Measurements from ENCODE around the gene KCNB1. TPM values are rescaled to one million over a fixed set of nuclear protein-coding genes. Genes with fewer than 3 reads are reported as not detected.

The KCNB1 gene
- polyA plus RNA-seq, 1 donor from 2014 or later = 3.6 TPM

DNA sequence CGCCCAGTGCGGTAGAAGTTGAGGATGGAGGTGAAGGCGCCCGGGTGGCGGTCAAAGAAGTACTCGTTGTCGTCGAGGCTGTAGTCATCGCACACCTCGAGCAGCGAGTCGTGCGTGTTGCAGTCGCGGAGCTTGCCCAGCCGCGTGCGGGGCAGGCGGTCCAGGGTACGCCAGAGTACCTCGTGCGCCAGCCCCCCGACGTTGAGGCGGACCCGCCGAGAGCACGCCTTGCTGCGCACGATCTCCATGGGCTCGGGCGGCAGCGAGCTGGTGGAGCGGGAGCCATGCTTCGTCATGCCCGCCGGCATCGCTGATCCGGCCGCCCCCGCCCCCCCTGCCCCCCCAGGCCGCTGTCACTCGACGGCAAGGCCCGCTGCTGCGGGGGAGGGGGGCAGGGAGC is 295 bp downstream of the KCNB1 start:
- H3K27me3 ChIP-seq (ENCODE audit: insufficient read depth, low read depth, low read length) = no peaks in the 10 kb centered on the region
- no peaks in the 10 kb centered on the region for H4K20me1 ChIP-seq (ENCODE audit: insufficient read depth)
- H3K9me2 ChIP-seq (ENCODE audit: insufficient read depth, low read length) = no peaks in the 10 kb centered on the region
- no peaks in the 10 kb centered on the region for H3K9me3 ChIP-seq (ENCODE audit: low read length)
- H3K79me2 ChIP-seq (replicated peaks; ENCODE audit: insufficient read depth, low read length) = no peaks in the 10 kb centered on the region
- H3K27ac ChIP-seq (ENCODE audit: low read length) = no peak overlapping the region
- no peaks in the 10 kb centered on the region for H3F3A ChIP-seq (ENCODE audit: insufficient read depth, low read length, poor library complexity, severe bottlenecking)
- peak overlapping the region; percentile 86 for H3K4me3 ChIP-seq (ENCODE audit: low read length)
- TF ChIP-seq RAD21 (conservative IDR thresholded peaks at IDR 0.05) (no peak), EP300 (conservative IDR thresholded peaks at IDR 0.05; ENCODE audit: poor library complexity, severe bottlenecking) (no peak), TAF1 (IDR thresholded peaks at IDR 0.05; ENCODE audit: low read depth) (no peak), SMC3 (conservative IDR thresholded peaks at IDR 0.05; ENCODE audit: poor library complexity) (no peak), MXI1 (conservative IDR thresholded peaks at IDR 0.05; ENCODE audit: poor library complexity, severe bottlenecking) (no peak), EZH2 (IDR thresholded peaks at IDR 0.05; ENCODE audit: borderline replicate concordance, insufficient read depth, low read length, poor library complexity, severe bottlenecking) (no peak), POLR2AphosphoS5 (IDR thresholded peaks at IDR 0.05) (no peak)
- TF ChIP-seq, protein P1, sequence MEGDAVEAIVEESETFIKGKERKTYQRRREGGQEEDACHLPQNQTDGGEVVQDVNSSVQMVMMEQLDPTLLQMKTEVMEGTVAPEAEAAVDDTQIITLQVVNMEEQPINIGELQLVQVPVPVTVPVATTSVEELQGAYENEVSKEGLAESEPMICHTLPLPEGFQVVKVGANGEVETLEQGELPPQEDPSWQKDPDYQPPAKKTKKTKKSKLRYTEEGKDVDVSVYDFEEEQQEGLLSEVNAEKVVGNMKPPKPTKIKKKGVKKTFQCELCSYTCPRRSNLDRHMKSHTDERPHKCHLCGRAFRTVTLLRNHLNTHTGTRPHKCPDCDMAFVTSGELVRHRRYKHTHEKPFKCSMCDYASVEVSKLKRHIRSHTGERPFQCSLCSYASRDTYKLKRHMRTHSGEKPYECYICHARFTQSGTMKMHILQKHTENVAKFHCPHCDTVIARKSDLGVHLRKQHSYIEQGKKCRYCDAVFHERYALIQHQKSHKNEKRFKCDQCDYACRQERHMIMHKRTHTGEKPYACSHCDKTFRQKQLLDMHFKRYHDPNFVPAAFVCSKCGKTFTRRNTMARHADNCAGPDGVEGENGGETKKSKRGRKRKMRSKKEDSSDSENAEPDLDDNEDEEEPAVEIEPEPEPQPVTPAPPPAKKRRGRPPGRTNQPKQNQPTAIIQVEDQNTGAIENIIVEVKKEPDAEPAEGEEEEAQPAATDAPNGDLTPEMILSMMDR (IDR thresholded peaks at IDR 0.05; ENCODE audit: poor library complexity, severe bottlenecking) = no peak
- TF ChIP-seq, protein P2, sequence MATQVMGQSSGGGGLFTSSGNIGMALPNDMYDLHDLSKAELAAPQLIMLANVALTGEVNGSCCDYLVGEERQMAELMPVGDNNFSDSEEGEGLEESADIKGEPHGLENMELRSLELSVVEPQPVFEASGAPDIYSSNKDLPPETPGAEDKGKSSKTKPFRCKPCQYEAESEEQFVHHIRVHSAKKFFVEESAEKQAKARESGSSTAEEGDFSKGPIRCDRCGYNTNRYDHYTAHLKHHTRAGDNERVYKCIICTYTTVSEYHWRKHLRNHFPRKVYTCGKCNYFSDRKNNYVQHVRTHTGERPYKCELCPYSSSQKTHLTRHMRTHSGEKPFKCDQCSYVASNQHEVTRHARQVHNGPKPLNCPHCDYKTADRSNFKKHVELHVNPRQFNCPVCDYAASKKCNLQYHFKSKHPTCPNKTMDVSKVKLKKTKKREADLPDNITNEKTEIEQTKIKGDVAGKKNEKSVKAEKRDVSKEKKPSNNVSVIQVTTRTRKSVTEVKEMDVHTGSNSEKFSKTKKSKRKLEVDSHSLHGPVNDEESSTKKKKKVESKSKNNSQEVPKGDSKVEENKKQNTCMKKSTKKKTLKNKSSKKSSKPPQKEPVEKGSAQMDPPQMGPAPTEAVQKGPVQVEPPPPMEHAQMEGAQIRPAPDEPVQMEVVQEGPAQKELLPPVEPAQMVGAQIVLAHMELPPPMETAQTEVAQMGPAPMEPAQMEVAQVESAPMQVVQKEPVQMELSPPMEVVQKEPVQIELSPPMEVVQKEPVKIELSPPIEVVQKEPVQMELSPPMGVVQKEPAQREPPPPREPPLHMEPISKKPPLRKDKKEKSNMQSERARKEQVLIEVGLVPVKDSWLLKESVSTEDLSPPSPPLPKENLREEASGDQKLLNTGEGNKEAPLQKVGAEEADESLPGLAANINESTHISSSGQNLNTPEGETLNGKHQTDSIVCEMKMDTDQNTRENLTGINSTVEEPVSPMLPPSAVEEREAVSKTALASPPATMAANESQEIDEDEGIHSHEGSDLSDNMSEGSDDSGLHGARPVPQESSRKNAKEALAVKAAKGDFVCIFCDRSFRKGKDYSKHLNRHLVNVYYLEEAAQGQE (IDR thresholded peaks at IDR 0.05; ENCODE audit: borderline replicate concordance) = no peak
- no peaks in the 10 kb centered on the region for H3K36me3 ChIP-seq (ENCODE audit: insufficient read depth, low read length)
- no peak overlapping the region for H3K4me2 ChIP-seq (ENCODE audit: low read length)
- no peak overlapping the region for H3K9ac ChIP-seq (ENCODE audit: low read length)
- no peak overlapping the region for H2AFZ ChIP-seq (ENCODE audit: low read depth, low read length)

- Histone ChIP-seq H3F3A (ENCODE audit: insufficient read depth, low read length, poor library complexity, severe bottlenecking) (no peaks in the 10 kb centered on the region), H3K27ac (ENCODE audit: low read length) (no peak overlapping the region), H3K36me3 (ENCODE audit: insufficient read depth, low read length) (peaks cover 4% of the 10 kb centered on the region), H4K20me1 (ENCODE audit: insufficient read depth) (no peaks in the 10 kb centered on the region), H3K9me2 (ENCODE audit: insufficient read depth, low read length) (no peaks in the 10 kb centered on the region), H3K79me2 (replicated peaks; ENCODE audit: insufficient read depth, low read length) (no peaks in the 10 kb centered on the region), H3K4me3 (ENCODE audit: low read length) (peak overlapping the region; percentile 86), H3K27me3 (ENCODE audit: insufficient read depth, low read depth, low read length) (no peaks in the 10 kb centered on the region), H2AFZ (ENCODE audit: low read depth, low read length) (no peak overlapping the region), H3K4me2 (ENCODE audit: low read length) (no peak overlapping the region), H3K9me3 (ENCODE audit: low read length) (no peaks in the 10 kb centered on the region), H3K9ac (ENCODE audit: low read length) (no peak overlapping the region)
- TF ChIP-seq EZH2 (IDR thresholded peaks at IDR 0.05; ENCODE audit: borderline replicate concordance, insufficient read depth, low read length, poor library complexity, severe bottlenecking) (no peak), TAF1 (IDR thresholded peaks at IDR 0.05; ENCODE audit: low read depth) (no peak), RAD21 (conservative IDR thresholded peaks at IDR 0.05) (no peak), EP300 (conservative IDR thresholded peaks at IDR 0.05; ENCODE audit: poor library complexity, severe bottlenecking) (no peak), MXI1 (conservative IDR thresholded peaks at IDR 0.05; ENCODE audit: poor library complexity, severe bottlenecking) (no peak), POLR2AphosphoS5 (IDR thresholded peaks at IDR 0.05) (no peak), SMC3 (conservative IDR thresholded peaks at IDR 0.05; ENCODE audit: poor library complexity) (no peak)
- TF ChIP-seq, protein P1 (IDR thresholded peaks at IDR 0.05; ENCODE audit: poor library complexity, severe bottlenecking) = no peak
- TF ChIP-seq, protein P2 (IDR thresholded peaks at IDR 0.05; ENCODE audit: borderline replicate concordance) = no peak
These were observed 1.4 kb downstream of the KCNB1 start for GRCh38 chr20:49481116-49481515.
